GM18505 (cell line): ENCODE results near the gene UNC45B.
"Not testable (repeated sequence)": the region's sequence is repeated elsewhere in the genome, so short reads cannot be mapped to it uniquely, and the experiment has no call there.

Experiments used
- ATAC-seq: cut with Tn5 transposase; IDR thresholded peaks from one replicate; pipeline ENCODE4 v1.9.1; 2021; ENCODE audit not compliant: unreplicated experiment
- POLR2A ChIP-seq: IDR thresholded peaks from 4 replicates; pipeline ENCODE4 v1.6.1; 2011; ENCODE audit warnings: borderline replicate concordance; ENCODE audit not compliant: insufficient read depth, insufficient read length; ENCODE audit errors: extremely low read depth

The UNC45B gene

DNA sequence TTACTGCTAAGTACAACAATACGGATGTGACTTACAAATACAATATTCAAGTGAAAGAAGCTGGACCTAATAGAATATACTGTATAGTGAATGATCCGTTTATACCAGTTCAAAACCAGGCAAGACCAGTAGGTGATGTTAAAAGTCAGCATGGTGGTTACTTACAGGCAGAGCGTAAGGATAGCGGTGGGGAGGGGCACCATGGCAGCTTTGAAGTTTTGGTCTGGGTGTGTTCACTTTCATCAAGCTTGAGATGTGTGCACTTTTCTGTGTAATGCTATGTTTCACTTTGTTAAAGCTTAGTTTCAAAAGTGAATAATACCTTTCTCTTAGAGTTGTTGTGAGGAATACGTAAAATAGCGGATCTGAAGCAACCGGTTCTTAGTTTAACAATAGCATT is 63.1 kb downstream of the UNC45B start:
- no peak for TF ChIP-seq POLR2A
- ATAC-seq, result no peak

DNA sequence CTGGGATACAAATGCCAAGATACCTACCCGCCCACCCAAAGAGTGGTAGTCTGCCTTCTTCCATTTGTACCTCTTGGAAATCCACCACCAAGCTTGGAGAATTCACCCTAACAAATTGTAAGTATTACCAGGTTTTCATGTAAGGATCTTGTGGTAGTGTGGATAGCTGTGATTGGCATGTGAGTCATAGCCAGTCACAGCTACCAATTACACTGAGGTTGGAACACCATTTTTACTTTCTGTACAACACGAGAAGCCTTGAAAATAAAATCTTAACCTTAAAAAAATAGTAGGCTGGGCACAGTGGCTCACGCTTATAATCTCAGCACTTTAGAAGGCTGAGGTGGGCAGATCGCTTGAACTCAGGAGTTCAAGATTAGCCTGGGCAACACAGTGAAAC is 65.1 kb downstream of the UNC45B start:
- no peak for TF ChIP-seq POLR2A
- no peak for ATAC-seq

DNA sequence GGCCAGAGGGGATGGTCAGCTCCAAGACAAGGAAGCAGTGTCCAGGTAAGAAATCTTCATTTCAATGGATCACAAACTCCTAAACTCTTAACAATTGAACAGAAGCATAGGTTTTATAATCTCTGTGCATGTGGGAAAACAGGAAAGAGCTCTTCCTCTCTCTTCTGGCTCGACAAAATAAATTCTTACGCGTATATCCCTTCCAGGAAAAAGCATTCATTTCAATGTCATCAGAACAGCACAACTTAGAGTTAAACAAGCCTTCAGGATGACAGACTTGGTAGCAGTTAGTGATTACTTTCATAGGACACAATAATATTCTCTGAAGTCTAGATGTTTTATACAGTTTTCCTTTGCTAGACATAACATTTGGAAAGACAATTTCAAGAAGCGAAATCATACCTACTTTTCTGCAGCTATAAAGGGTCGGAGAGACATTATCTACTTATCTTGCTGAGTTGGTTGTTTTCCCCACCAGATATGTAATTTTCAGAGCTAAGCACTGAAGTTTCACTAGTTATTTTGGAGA is 65.9 kb downstream of the UNC45B start:
- no peak for TF ChIP-seq POLR2A
- no peak for ATAC-seq

GRCh38 chr17:35214192-35214591 is 66.6 kb downstream of the UNC45B start:
- no peak for TF ChIP-seq POLR2A
- ATAC-seq, result no peak

- no peak for ATAC-seq
- TF ChIP-seq POLR2A, result no peak
These were observed 67.1 kb downstream of the UNC45B start for GRCh38 chr17:35214631-35215273.

DNA sequence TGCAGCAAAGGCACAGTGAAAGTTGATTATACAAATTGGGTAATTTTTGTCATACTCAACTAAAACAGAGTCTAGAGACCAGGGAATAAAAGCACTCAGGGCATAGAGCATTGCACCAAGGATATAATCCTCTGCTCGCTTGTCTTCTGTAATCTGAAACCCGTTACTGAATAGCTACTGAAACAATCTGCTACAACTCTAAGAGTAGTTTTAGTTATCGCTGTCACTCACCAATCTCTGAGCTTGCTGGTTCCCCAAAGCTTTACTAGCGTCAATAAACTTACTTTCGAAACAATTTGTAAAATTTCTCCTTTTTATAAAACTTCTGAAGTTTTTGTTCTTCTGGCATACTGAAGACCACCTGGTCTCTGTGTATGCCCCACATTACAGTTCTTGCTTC is 69.5 kb downstream of the UNC45B start:
- no peak for TF ChIP-seq POLR2A
- ATAC-seq, result no peak

DNA sequence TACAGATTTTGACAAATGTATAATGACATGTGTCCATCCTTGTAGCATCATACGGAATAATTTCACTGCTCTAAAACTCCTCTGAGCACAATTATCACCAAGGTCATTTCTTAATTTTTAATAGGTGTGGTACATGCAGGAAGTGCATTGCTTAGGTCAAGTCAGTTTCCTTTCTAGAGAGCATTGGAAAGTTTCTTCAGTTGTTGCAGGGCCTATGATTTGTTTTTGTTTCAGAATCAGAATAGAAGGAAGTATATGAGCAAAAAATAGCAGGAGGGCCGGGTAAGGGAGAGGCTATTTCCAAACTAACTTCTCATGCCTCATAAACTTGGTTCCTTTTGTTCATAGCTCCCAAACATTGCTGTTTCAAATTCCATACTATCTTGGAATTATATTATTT is 71.3 kb downstream of the UNC45B start:
- ATAC-seq, result no peak
- TF ChIP-seq POLR2A, result no peak

- TF ChIP-seq POLR2A, result no peak
- no peak for ATAC-seq
These were observed 74.8 kb downstream of the UNC45B start for GRCh38 chr17:35222452-35222851.

DNA sequence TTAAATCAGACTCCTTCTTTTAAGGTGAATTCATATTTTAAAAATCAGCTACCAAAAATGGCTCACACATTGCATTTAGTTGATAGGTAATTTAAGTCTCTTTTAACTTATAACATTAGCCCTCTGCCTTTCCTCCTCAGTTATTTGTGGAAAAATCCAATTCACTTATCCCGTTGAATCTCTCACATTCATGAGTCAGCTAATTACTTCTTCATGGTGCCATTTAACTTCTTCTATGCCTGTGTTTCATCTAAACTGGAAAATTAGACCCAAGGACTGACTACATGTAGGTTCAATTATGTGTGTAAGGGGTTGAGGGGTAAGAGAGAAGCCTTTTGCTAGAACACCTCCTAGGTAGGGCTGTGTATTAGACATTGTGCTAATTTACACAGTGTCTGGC is 76.8 kb downstream of the UNC45B start:
- no peak for TF ChIP-seq POLR2A
- no peak for ATAC-seq

DNA sequence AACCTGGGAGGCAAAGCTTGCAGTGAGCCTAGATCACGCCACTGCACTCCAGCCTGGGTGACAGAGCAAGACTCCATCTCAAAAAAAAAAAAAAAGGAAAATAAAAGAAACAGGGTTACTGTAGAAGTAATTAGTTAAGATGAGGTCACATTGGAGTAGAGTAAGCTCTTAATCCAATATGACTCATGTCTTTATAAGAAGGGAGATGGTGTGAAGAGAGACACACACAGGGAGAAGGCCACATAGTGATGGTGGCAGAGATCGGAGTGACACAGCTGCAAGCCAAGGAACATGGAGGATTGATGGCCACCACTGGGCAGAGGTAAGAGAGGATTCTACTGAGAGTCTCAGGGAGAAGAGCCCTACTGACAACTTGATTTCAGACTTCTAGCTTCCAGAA is 79.9 kb downstream of the UNC45B start:
- ATAC-seq, result no peak
- no peak for TF ChIP-seq POLR2A

DNA sequence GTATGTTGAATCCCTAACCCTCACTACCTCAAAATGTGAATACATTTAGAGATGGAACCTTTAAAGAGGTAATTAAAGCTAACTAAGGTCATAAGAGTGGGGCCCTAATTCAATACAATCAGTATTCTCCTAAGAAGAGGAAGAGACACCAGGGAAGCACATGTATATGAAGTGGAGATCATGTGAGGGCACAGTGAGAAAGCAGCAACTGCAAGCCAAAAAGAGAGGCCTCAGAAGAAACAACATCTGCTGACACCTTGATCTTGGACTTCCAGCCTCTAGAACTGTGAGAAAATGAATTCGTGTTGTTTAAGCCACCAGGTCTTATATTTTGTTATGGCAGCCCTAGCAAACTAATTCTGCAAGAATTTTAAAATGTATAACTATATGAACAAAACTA is 82.0 kb downstream of the UNC45B start:
- no peak for TF ChIP-seq POLR2A

GRCh38 chr17:35234315-35234714 is 86.7 kb downstream of the UNC45B start:
- not testable (repeated sequence) for ATAC-seq

More for the DNA sequence above, 82.0 kb downstream of the UNC45B start:
- no peak for ATAC-seq

DNA sequence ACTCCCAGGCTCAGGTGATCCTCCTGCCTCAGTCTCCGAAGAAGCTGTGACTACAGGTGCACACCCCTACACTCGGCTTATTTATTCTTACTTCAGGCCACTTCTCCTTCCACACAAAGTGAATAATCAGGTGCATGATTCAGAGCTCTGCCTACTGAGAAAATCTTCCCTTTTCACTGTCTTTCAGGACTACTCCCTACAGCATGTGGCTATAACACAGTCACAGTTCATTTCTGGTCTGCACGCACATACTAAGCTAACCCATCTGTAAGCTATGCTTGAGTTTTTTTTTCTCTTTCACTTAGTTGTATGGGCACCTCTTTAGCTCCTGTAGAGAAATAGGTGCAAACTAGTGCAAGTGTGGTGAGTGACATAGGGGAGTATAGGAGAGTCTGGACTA is 87.7 kb downstream of the UNC45B start:
- ATAC-seq, result no peak
- TF ChIP-seq POLR2A, result no peak

GRCh38 chr17:35235917-35236316 is 88.3 kb downstream of the UNC45B start:
- no peak for TF ChIP-seq POLR2A
- ATAC-seq, result no peak

DNA sequence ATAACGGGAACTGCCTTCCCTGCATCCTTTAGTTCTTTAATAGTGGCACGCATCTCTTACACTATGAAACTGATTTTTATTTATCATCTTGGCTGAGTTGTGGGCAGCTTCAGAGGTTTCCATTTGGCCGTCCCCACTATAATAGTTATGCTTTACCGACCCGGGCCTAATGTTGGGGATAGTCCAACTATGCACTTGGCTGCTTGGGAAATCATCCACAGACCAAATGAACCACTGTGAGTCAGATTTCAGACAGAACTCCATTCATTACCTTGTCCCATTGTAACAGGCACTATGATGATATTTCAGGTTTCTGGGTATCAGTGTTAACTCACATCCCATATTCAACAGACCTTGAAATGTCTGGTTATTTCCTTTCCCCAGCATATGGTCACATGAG is 89.2 kb downstream of the UNC45B start:
- no peak for TF ChIP-seq POLR2A
- no peak for ATAC-seq

- no peak for ATAC-seq
- no peak for TF ChIP-seq POLR2A
These were observed 91.2 kb downstream of the UNC45B start for GRCh38 chr17:35238821-35239220.
